Measurements from ENCODE around the gene ADCY2.

ADCY2 gene

DNA sequence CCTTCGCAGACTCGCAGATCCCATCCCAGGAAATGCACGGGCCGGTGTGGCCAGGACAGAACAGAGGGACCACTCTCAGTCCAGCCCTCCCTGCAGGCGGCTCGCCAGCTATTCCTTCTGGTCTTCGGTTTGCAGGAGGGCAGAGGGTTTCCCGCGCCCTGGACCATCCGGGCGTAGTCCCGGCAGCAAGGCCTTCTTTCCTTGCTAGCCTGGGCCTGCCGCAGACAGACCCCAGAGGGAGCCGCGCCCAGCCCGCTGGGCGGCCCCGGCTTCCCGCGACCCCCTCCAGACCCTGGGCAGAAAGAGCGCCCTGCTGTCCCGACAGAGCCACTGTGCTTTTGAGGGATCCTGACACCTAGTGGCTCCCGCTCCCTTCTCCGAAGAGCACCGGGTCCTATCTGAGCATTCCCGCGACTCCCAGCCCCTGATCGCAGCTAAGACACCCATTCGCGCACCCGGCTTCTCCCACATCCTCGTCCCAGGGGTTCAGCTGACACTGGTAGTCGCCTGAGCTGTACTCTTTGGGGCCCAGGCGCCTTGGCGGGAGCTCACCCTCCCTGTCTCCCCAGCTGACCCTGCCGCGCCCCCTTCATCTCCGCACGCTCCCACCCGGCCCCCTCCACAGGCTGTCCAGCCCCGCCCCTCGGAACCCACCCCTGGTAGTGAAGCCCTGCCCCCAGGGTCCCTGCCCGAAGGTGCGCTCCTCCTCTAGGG is 453.9 kb downstream of the ADCY2 start:
- no peak for DNase-seq

DNA sequence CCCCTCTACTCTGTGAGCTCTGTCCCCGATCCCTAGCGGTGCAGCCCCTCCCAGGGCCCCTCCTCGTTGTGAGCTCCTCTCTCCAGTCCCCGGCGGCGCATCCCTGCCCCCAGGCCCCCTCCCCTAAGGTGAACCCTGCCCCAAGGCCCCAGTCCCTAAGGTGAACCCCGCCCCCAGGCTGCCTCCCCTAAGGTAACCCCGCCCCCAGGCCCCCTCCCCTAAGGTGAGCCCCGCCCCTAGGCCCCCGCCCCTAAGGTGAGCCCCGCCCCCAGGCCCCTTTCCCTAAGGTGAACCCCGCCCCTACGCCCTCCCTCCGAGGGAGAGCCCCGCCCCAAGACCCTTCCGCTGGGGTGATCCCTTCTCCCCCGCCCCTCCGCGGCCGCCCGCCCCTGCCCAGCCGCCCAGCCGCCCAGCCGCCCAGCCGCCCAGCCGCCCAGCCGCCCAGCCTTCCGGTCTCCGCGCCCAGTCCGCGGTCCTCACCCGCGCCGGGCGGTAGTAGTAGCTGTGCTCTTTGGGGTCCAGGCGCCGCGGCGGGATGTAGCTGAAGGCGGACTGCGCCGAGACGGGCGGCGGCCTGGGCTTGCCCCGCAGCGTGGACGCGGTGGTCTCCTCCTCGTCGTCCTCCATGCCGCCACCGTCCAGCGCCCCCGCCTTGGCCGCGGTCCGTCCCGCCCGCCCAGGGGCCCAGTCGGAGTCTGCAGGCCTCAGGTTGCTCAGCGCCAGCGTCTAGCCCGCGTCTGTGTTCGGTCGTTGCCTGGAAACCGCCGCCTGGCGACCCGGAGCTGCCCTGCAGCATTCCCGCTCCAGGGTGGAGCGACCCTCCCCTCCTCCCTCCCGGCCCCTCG is 454.7 kb downstream of the ADCY2 start, which contains the start of gene CFAP90:
TSS of gene CFAP90 (minus strand) at position 739 of the 845 bp plus-strand sequence. CDS start at position 627, 112 bp downstream.
- DNase-seq = no peak

DNA sequence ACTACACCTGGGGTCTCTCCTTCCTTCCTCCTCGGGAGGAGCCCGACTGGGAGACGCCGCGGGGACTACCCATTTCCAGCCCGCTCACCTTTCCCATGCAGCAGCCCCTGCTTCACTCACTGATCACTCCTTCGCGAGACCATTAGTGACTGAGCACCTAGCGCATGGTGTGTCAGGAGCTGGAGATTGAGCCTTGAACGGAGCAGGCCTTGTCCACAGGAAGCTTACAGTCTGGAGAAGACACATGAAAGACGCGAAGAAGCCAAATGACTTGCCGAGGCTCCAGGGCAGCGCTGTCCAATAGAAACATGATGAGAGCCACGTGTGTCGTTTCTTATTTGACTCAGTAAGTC is 455.3 kb downstream of the ADCY2 start:
- no peak for DNase-seq

DNA sequence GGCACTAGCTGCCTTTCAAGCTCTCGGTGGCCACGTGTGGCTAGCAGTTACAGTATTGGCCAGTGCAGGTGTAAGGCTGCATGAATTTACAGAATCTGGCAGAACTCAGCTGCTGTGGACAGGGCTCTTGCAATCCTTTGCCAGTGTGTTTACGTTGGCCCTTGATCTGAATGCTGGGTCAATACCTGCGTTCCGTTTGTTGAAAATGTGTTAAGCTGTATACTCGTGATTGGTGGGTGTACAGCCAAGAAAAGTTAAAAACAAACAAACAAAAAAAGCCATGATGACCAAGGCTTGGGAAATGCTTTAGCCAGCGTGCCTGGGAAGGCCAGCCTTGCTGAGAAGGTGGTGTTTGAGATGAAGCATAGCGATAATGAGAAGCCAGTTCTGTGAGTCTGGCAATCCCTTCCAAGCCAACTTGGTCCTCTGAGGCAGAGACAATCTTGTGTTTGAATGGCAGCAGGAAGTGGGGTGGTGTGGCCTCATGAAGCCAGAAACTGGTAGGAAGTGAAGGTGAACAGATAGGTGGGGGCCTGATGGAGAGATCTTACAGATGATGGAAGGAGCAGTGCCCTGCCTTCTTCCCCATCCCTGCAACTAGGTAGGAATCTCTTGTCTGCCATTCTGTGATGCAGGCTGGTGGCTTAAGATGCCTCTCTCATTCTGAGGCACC is 455.8 kb downstream of the ADCY2 start:
- no peak for DNase-seq

DNA sequence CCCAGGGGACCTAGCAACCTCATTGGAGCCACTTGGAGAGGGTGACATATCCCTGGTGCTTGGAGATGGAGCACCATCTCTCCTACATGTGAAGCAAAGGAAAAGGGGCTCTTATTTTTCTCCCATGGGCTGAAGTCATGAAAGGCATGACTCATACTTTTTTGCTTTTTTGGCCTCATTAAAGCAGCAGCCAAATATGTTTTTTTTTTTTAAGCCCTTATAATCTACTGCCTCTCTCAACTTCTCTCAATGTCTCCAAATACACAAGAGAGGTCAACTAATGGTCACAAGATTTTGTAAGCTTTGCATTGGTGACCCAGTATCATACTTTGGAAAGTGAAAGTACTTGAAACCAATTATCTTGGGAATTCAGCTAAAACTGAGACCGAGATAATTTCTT is 456.6 kb downstream of the ADCY2 start:
- DNase-seq = no peak

DNA sequence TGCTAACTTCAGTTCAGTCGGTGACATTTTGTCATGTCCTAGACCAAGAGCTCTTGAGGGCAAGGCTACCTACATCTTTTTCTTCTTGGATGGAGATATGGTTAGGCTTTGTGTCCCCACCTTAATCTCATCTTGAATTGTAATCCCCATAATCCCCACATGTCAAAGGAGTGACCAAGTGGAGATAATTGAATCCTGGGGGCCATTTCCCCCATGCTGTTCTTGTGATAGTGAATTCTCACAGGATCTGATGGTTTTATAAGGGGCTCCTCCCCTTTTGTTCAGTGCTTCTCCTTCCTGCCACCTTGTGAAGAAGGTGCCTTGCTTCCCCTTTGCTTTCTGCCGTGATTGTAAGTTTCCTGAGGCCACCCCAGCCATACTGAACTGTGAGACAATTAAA is 457.1 kb downstream of the ADCY2 start:
- DNase-seq = no peak

DNA sequence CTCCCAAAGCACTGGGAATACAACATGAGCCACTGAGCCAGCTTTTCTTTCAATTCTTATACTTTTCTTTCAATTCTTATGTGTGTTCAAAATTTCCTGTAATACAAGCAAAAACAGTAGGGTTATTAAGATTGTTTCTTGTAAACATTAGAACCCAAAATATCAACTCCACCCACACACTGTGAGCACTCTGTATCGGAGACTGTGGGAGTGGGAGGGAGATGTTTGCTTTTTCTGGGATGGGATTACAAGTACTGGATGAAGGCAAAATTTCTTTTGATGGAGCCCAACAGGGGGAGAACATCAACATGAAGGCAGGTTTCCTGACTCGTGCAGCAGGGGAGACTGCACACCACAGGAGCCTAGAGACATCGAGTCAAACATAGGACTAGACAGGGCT is 459.7 kb downstream of the ADCY2 start:
- no peak for DNase-seq

DNA sequence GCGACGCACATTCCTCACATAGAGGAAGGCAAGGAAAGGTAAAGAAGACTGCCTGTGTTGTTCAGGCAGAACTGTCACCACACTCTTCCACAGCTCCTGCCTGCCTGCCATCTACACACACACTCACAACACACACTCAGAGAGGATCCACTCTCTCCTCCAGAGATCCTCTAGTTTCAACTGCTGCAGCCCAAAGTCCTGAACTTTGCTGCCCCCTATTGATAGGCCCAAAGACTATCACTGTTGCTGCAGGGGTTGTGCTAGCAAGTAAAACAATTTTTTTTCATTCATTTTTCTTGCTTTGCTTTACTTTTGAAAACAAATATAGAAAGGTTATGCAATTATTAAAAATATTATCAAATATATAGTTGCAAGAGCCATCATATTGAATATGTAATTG is 460.9 kb downstream of the ADCY2 start:
- DNase-seq = no peak

DNA sequence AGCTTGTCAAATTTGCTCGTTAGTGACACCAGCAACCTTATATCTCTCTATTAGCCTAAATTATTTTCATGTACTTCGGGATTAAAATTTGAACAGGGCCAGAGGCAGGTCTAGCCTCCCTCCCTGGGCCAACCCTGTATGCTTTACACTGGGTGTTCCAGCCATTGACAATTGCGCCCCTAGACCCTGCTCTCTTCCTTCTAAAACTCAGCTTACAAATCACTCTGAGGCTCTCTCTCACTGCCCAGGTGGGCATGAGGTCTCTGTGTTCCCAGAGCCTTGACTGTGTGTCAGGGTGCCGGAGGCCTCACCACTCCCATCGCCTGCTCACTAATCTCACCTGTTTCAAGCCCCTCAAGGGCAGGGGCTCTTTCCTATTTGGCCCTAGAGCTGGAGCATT is 461.4 kb downstream of the ADCY2 start:
- DNase-seq = no peak

DNA sequence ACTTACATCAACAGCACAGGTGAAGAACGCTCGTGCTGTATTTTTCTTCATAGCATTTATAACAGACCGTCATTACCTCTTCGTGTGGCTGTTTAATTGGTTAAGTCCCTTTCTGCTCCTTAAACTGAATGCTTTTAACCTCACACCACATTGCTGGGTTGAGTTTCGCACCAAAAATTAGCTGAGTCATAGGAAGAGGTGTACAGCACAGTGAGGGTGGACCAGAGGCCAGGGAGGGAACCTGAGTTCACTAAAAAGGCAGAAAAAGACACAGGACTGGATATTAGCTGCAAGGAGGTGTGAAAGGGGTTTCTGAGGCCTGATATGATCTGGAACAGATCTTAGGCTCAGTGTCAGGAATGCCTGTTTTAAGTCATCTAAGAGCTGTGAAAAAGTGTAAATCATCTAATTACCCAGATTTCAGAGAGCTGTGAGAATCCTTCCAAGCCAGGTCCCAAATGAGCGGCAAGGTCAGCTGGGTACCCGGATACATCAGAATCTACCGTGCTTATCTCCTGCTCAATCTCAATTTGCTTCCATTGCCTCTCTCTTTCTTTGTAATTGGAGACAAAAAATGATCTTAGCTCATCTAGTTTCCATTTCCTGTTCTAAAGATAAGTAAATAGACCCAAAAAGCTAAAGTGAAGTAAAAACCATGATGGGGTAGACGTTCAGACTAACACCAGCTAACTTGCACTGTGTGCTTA is 462.1 kb downstream of the ADCY2 start:
- no peak for DNase-seq

DNA sequence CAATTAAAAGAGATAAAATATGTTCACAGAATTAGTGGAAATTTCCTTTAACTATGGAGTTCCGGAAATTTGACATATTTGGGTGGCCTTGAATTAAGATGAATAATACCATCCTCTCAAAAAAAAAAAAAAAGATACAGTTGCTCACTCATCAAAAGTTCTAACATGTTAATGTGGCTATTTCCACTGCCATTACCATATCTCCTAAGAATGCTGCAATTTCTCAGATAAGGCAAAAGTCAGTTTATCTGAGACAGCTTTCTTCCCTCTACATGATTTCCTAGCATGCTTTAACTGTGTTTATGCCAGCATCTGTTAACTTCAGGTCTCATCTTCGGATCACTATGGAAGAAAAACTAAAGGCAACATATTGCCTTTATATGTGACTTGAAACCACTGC is 470.3 kb downstream of the ADCY2 start:
- no peak for DNase-seq

DNA sequence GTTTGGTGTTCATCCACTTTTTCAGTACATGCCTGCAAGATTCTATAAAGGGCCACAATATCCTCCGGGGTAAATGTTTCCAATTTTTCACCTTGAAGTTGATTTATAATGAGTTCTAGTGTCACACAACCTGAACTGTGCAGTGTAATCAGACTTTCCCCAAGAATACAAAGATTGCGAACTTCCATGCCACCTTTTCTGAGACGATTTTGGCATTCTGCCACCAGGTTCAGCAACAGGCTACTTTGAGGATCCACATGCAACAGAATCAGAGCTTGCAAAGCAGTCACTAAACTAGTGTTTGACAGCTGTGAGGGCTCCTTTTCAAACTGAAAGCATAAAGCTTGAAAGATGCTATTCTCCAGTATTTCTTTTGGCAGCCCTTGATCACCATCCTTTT is 471.3 kb downstream of the ADCY2 start:
- DNase-seq = no peak

DNA sequence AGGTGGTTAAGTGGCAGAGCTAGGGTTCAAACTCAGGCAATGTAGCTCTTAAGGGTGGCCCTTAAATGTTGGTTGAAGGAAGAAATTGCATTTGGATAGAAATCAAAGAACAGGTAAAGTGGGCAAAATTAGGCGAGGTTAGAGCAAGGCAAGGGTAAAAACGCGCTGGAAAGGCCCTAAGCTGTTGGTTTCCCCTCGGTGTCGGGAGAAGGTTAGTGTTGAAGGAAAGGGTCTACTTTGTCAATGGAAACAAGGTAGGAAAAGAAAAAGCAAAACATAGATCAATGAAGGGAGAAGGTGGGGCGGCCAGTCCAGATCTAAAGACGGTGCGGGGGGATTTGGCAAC is 472.5 kb downstream of the ADCY2 start:
- DNase-seq = no peak

DNA sequence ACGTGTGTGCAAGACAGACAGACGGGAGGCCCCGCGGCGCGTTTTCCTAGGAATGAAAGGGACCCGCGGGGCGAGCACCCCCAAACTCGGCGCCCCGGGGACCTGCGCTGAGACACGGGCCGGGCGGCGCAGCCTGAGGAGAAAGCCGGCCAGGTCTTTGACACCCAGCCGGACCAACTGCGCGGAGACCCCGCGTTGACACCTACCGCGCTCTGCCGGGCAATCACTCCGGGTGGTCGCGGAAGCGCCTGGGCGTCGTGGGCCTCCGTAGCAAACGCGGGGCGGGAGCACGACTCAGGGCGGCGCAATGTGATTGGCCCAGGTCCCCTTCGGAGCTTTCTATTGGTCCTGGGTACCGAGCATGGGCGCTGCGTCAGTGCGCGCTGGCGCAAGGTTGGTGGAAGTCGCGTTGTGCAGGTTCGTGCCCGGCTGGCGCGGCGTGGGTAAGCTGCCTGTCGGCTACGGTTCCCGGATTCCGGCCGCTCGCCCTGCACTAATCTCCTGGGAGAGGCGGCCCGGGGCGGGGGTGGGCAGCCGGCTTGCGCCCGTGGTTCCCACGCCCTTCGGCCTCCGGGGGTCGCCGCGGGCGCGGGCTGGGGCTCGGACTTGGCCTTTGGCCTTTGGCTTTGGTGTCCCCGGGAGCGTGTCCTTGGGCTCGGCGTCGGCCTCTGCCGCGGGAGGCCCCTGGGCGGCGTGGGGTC is 473.0 kb downstream of the ADCY2 start, which contains the start of the genes FASTKD3 and MTRR:
TSS of gene FASTKD3 (minus strand) at position 259 of the 701 bp plus-strand sequence. CDS start 948 bp downstream, outside the sequence.
TSS of gene MTRR (plus strand) at position 376 of the 701 bp plus-strand sequence. CDS start 1,647 bp downstream, outside the sequence.
- peak; percentile 86 for DNase-seq

DNA sequence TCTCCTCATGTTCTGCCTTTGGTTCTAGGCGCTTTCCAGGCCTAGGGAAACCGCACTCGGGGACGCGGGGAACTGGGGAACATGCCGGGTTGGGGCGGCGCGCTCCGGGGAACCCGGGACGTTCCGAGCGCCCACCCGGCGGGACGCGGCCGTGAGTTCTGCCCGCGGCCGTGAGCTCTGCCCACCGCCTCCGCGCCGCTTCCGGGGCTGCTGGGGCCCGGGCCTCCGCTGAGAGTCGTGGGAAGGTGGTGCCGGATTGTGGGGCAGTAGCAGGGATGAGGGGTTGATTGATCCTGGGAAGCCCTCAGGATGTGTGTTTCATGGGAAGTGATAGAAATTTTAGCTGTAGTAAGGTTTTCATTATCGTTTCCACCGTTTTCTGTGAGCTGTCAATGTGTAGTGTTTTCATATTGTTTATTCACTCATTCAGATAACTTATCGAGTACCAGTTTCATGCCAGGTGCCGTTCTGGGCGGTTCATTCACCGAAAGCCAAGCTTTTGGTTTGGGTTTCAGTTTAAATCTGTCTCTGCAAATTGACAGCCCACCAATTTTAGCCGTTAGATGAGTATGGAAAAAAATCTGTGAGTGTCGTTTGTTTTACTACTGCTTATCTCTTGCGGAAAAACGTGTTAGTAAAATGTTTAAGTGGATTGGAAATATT is 473.7 kb downstream of the ADCY2 start:
- DNase-seq = peak; percentile 37

DNA sequence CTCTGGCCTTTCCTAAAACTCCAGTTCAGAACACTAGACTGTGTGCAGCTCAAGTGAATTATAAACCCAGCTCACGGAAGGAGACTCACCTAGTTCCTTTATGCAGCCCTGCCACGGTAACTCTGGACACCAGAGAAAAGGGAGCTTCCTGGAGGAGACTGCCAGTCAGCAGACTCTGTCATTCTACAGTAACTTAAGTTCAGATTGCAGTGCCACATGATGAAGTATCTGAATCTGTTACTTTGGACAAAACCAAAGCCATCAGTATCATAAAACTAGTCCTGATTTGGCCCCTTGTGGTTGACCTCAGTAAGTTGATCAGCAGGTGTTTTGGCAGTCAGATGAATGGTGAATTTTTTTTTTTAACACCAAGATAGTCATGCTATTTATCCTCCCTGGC is 475.7 kb downstream of the ADCY2 start:
- no peak for DNase-seq

DNA sequence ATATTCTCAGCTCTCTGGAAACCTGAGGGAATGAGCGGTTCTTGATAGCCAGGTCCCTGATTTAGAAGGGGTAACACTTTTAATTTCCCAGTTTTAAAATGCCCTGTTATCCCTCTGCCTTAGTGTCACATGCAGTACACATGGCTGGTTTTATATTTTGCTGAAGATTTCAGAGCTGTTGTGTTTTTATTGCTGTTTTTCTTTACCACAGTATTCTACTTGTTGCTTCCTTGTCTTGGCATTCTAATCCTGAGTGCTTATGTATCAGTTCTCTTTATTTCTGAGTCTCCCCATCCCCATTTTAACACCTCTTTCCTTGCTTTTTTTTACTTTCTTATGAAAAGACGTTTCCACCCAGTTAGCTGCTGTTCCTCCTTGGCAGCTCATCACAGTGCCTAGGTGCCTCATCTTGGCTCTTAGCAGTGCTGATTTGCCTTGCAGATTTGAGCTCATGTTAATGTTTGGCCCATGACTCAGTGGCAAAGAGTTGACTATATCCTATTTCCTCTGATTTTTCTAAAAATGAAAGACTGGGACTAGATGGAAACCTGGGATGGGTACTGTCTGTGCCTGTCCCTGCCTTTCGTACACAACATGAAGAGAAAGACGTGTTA is 476.7 kb downstream of the ADCY2 start:
- DNase-seq = no peak

DNA sequence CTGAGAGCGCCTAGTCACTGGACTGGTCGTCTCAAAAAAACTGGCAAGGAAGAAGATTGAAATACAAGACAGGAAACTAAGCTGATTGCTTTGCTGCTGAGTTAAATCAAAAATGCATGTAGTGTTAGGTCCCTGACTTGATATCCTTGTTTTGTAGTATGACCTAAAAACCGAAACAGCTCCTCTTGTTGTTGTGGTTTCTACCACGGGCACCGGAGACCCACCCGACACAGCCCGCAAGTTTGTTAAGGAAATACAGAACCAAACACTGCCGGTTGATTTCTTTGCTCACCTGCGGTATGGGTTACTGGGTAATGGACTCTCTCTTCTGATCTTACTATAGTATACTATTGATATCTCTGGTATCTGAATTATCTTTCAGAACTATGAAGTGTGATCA is 477.3 kb downstream of the ADCY2 start:
- no peak for DNase-seq

DNA sequence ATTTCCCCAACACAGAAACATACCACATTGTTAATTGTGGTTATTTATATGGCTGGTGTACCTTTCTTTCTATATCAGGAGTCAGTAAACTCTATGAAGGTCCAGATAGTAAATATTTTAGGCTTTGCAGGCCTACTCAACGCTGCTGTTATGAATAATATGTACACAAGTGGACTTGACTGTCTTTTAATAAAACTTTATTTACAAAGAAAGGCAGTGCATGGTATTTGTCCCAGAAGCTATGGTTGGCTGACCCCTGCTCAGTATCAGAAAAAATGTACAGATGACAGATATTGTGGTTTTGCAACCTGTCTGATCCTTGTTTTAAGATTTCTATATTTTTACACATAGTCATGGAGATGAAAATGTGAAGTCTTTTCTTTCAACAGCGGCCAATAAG is 478.7 kb downstream of the ADCY2 start:
- no peak for DNase-seq

DNA sequence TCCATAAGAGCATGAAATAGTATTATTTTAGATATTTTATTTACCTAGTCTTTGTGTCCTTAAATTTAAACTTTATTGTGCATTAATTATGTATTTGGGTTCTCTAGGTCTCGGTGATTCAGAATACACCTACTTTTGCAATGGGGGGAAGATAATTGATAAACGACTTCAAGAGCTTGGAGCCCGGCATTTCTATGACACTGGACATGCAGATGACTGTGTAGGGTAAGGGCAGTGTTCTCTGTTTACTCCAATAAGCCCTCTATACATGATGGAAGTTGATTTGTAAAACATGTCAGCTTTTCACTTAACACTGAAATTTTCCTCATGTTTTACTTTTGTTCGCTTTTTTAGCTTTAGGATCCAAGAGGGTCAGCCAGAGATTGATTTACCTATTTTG is 479.2 kb downstream of the ADCY2 start:
- no peak for DNase-seq

DNA sequence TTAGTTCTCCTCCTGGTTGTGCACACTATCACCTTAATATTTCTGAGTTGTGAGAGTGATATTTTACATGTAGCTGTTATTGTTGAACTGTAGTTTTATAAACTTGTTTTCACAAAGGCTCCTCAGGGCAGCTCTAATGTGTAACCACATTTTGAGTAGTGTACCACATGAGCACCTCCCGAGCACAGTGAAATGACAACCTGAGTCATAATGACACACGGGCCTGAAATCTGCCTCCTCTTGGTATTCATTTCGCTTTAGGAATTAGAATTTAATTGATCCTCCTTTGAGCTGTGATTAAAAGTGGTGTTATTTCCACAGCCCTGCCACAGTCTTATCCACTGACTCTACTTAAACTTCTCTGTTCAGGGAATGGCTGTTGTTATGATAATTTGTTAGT is 480.9 kb downstream of the ADCY2 start:
- no peak for DNase-seq
